ENCODE data around the gene TXLNB. TPM values are rescaled to one million over a fixed set of nuclear protein-coding genes. Genes with fewer than 3 reads are reported as not detected.

The TXLNB gene
- total RNA-seq, 2 donors from 2014 or later = 0.42 to 0.52 TPM

GRCh38 chr6:139325125-139325524, 33.3 kb upstream of the TXLNB start:
- ATAC-seq = no peak
- Mint-ChIP-seq H3K36me3 (ENCODE audit: low read depth) (peaks cover 3% of the 10 kb centered on the region), H3K27ac (peak overlapping the region; percentile 96), H3K4me3 (no peak overlapping the region), H3K27me3 (no peaks in the 10 kb centered on the region), H3K4me1 (peaks cover 21% of the 10 kb centered on the region)
- no peak for DNase-seq
- no peaks in the 10 kb centered on the region for H3K9me3 ChIP-seq (ENCODE audit: control insufficient read depth, low read length, poor library complexity, severe bottlenecking)

- Mint-ChIP-seq H3K27me3 (no peaks in the 10 kb centered on the region), H3K36me3 (ENCODE audit: low read depth) (peaks cover 3% of the 10 kb centered on the region), H3K4me1 (peaks cover 21% of the 10 kb centered on the region), H3K4me3 (peak overlapping the region; percentile 86), H3K27ac (peak overlapping the region; percentile 96)
- DNase-seq = no peak
- H3K9me3 ChIP-seq (ENCODE audit: control insufficient read depth, low read length, poor library complexity, severe bottlenecking) = no peaks in the 10 kb centered on the region
- no peak for ATAC-seq
Observed at GRCh38 chr6:139324301-139324555, 32.4 kb upstream of the TXLNB start.

GRCh38 chr6:139323511-139324300, 31.9 kb upstream of the TXLNB start:
- ATAC-seq (peak; percentile 89), DNase-seq (peak; percentile 42 to 65 (median 57))
- H3K4me1 Mint-ChIP-seq = peaks cover 21% of the 10 kb centered on the region
- no peaks in the 10 kb centered on the region for H3K9me3 ChIP-seq (ENCODE audit: control insufficient read depth, low read length, poor library complexity, severe bottlenecking)
- H3K27me3 Mint-ChIP-seq = no peaks in the 10 kb centered on the region
- peaks cover 3% of the 10 kb centered on the region for H3K36me3 Mint-ChIP-seq (ENCODE audit: low read depth)
- peak overlapping the region; percentile 96 for H3K27ac Mint-ChIP-seq
- peak overlapping the region; percentile 86 for H3K4me3 Mint-ChIP-seq

GRCh38 chr6:139320081-139320480, 28.3 kb upstream of the TXLNB start:
- no peak for ATAC-seq
- Mint-ChIP-seq H3K27ac (no peak overlapping the region), H3K4me1 (peaks cover 15% of the 10 kb centered on the region), H3K36me3 (ENCODE audit: low read depth) (peaks cover 3% of the 10 kb centered on the region), H3K4me3 (no peak overlapping the region), H3K27me3 (no peaks in the 10 kb centered on the region)
- no peak for DNase-seq
- no peaks in the 10 kb centered on the region for H3K9me3 ChIP-seq (ENCODE audit: control insufficient read depth, low read length, poor library complexity, severe bottlenecking)

- no peak for ATAC-seq
- no peak overlapping the region for H3K27ac Mint-ChIP-seq
- no peaks in the 10 kb centered on the region for H3K9me3 ChIP-seq (ENCODE audit: control insufficient read depth, low read length, poor library complexity, severe bottlenecking)
- H3K36me3 Mint-ChIP-seq (ENCODE audit: low read depth) = no peaks in the 10 kb centered on the region
- no peak for DNase-seq
- H3K27me3 Mint-ChIP-seq = no peaks in the 10 kb centered on the region
- H3K4me3 Mint-ChIP-seq = no peak overlapping the region
- H3K4me1 Mint-ChIP-seq = no peaks in the 10 kb centered on the region
Observed at GRCh38 chr6:139316622-139317317, 25.0 kb upstream of the TXLNB start.

GRCh38 chr6:139313784-139314545, 22.2 kb upstream of the TXLNB start:
- no peak for ATAC-seq
- DNase-seq = no peak
- Mint-ChIP-seq H3K4me3 (no peak overlapping the region), H3K27ac (peak overlapping the region; percentile 3), H3K36me3 (ENCODE audit: low read depth) (no peaks in the 10 kb centered on the region), H3K4me1 (peaks cover 4% of the 10 kb centered on the region), H3K27me3 (no peaks in the 10 kb centered on the region)
- H3K9me3 ChIP-seq (ENCODE audit: control insufficient read depth, low read length, poor library complexity, severe bottlenecking) = no peaks in the 10 kb centered on the region

GRCh38 chr6:139313229-139313628, 21.4 kb upstream of the TXLNB start:
- Mint-ChIP-seq H3K27ac (no peak overlapping the region), H3K27me3 (no peaks in the 10 kb centered on the region), H3K4me1 (peaks cover 4% of the 10 kb centered on the region), H3K36me3 (ENCODE audit: low read depth) (no peaks in the 10 kb centered on the region), H3K4me3 (no peak overlapping the region)
- ATAC-seq (no peak), DNase-seq (no peak)
- H3K9me3 ChIP-seq (ENCODE audit: control insufficient read depth, low read length, poor library complexity, severe bottlenecking) = no peaks in the 10 kb centered on the region

- Mint-ChIP-seq H3K4me3 (no peak overlapping the region), H3K4me1 (peaks cover 4% of the 10 kb centered on the region), H3K27me3 (no peaks in the 10 kb centered on the region), H3K27ac (no peak overlapping the region), H3K36me3 (ENCODE audit: low read depth) (no peaks in the 10 kb centered on the region)
- no peak for DNase-seq
- no peaks in the 10 kb centered on the region for H3K9me3 ChIP-seq (ENCODE audit: control insufficient read depth, low read length, poor library complexity, severe bottlenecking)
- no peak for ATAC-seq
Observed at GRCh38 chr6:139311831-139312230, 20.0 kb upstream of the TXLNB start.

GRCh38 chr6:139308936-139309603, 17.3 kb upstream of the TXLNB start:
- H3K9me3 ChIP-seq (ENCODE audit: control insufficient read depth, low read length, poor library complexity, severe bottlenecking) = no peaks in the 10 kb centered on the region
- Mint-ChIP-seq H3K4me3 (no peak overlapping the region), H3K27me3 (no peaks in the 10 kb centered on the region), H3K36me3 (ENCODE audit: low read depth) (no peaks in the 10 kb centered on the region), H3K4me1 (peaks cover 4% of the 10 kb centered on the region), H3K27ac (no peak overlapping the region)
- ATAC-seq = no peak
- DNase-seq = no peak

- no peak for ATAC-seq
- no peaks in the 10 kb centered on the region for H3K9me3 ChIP-seq (ENCODE audit: control insufficient read depth, low read length, poor library complexity, severe bottlenecking)
- Mint-ChIP-seq H3K4me1 (peaks cover 4% of the 10 kb centered on the region), H3K27ac (no peak overlapping the region), H3K36me3 (ENCODE audit: low read depth) (no peaks in the 10 kb centered on the region), H3K27me3 (no peaks in the 10 kb centered on the region), H3K4me3 (no peak overlapping the region)
- DNase-seq = no peak
Observed at GRCh38 chr6:139308286-139308916, 16.6 kb upstream of the TXLNB start.

- Mint-ChIP-seq H3K4me1 (peaks cover 7% of the 10 kb centered on the region), H3K27me3 (no peaks in the 10 kb centered on the region), H3K27ac (no peak overlapping the region), H3K36me3 (ENCODE audit: low read depth) (no peaks in the 10 kb centered on the region), H3K4me3 (no peak overlapping the region)
- ATAC-seq (no peak), DNase-seq (no peak)
- H3K9me3 ChIP-seq (ENCODE audit: control insufficient read depth, low read length, poor library complexity, severe bottlenecking) = no peaks in the 10 kb centered on the region
Observed at GRCh38 chr6:139306291-139306981, 14.6 kb upstream of the TXLNB start.

GRCh38 chr6:139303185-139303584, 11.4 kb upstream of the TXLNB start:
- ATAC-seq = no peak
- Mint-ChIP-seq H3K4me1 (peaks cover 6% of the 10 kb centered on the region), H3K36me3 (ENCODE audit: low read depth) (no peaks in the 10 kb centered on the region), H3K27ac (no peak overlapping the region), H3K27me3 (no peaks in the 10 kb centered on the region), H3K4me3 (no peak overlapping the region)
- DNase-seq = no peak
- H3K9me3 ChIP-seq (ENCODE audit: control insufficient read depth, low read length, poor library complexity, severe bottlenecking) = no peaks in the 10 kb centered on the region
